Measurements from ENCODE around the gene ST6GALNAC4. TPM values are rescaled to one million over a fixed set of nuclear protein-coding genes. Genes with fewer than 3 reads are reported as not detected.
A peak's percentile ranks its signal among the peaks of the same experiment; 100 is the strongest.

ST6GALNAC4 gene
- total RNA-seq, 3 donors from 2014 or later = 22.0 to 25.7 (median 24.7) TPM

GRCh38 chr9:127903557-127904475, 13.0 kb downstream of the ST6GALNAC4 start:
- Mint-ChIP-seq H3K36me3 (ENCODE audit: insufficient read depth) (no peaks in the 10 kb centered on the region), H3K4me1 (ENCODE audit: low read depth) (peaks cover 60% of the 10 kb centered on the region)

GRCh38 chr9:127899128-127899943, 17.5 kb downstream of the ST6GALNAC4 start, which contains the start of gene ST6GALNAC6:
Gene ST6GALNAC6, minus strand, starts transcription at chr9:127899603. Its CDS starts 1,622 bp downstream, at chr9:127897981.
- ATAC-seq = peak; percentile 87 to 88
- H3K4me1 Mint-ChIP-seq (ENCODE audit: low read depth) = peaks cover 45% of the 10 kb centered on the region
- peak; percentile 60 for DNase-seq
- no peaks in the 10 kb centered on the region for H3K9me3 Mint-ChIP-seq
- no peaks in the 10 kb centered on the region for H3K27me3 Mint-ChIP-seq (ENCODE audit: low read depth)
- H3K36me3 Mint-ChIP-seq (ENCODE audit: insufficient read depth) = peaks cover 22% of the 10 kb centered on the region
- H3K4me3 Mint-ChIP-seq = peak within 1 kb of the TSS; percentile 86

More at GRCh38 chr9:127903557-127904475, 13.0 kb downstream of the ST6GALNAC4 start:
- Mint-ChIP-seq H3K4me3 (peak overlapping the region; percentile 86), H3K27me3 (ENCODE audit: low read depth) (no peaks in the 10 kb centered on the region), H3K9me3 (no peaks in the 10 kb centered on the region)
- peak; percentile 49 for DNase-seq
- ATAC-seq = peak; percentile 8 to 10

GRCh38 chr9:127898433-127899127, 18.3 kb downstream of the ST6GALNAC4 start:
- Mint-ChIP-seq H3K9me3 (peaks cover 5% of the 10 kb centered on the region), H3K27me3 (ENCODE audit: low read depth) (no peaks in the 10 kb centered on the region), H3K36me3 (ENCODE audit: insufficient read depth) (peaks cover 30% of the 10 kb centered on the region), H3K4me1 (ENCODE audit: low read depth) (peaks cover 40% of the 10 kb centered on the region), H3K4me3 (peak overlapping the region; percentile 86)
- DNase-seq = no peak
- ATAC-seq = peak; percentile 19 to 21

- no peak overlapping the region for H3K4me3 Mint-ChIP-seq
- no peak for DNase-seq
These were observed 19.6 kb downstream of the ST6GALNAC4 start for GRCh38 chr9:127897193-127897692.

GRCh38 chr9:127896395-127897192, 20.2 kb downstream of the ST6GALNAC4 start:
- peaks cover 43% of the 10 kb centered on the region for H3K36me3 Mint-ChIP-seq (ENCODE audit: insufficient read depth)
- ATAC-seq (no peak), DNase-seq (no peak)
- no peak overlapping the region for H3K4me3 Mint-ChIP-seq
- peaks cover 8% of the 10 kb centered on the region for H3K9me3 Mint-ChIP-seq
- H3K4me1 Mint-ChIP-seq (ENCODE audit: low read depth) = peaks cover 33% of the 10 kb centered on the region
- H3K27me3 Mint-ChIP-seq (ENCODE audit: low read depth) = no peaks in the 10 kb centered on the region

More at GRCh38 chr9:127897193-127897692, 19.6 kb downstream of the ST6GALNAC4 start:
- ATAC-seq = peak; percentile 18 to 22
- Mint-ChIP-seq H3K36me3 (ENCODE audit: insufficient read depth) (peaks cover 43% of the 10 kb centered on the region), H3K9me3 (peaks cover 8% of the 10 kb centered on the region), H3K27me3 (ENCODE audit: low read depth) (no peaks in the 10 kb centered on the region), H3K4me1 (ENCODE audit: low read depth) (peaks cover 39% of the 10 kb centered on the region)

GRCh38 chr9:127895811-127896210, 21.0 kb downstream of the ST6GALNAC4 start:
- Mint-ChIP-seq H3K4me1 (ENCODE audit: low read depth) (peaks cover 28% of the 10 kb centered on the region), H3K36me3 (ENCODE audit: insufficient read depth) (peaks cover 49% of the 10 kb centered on the region), H3K9me3 (peaks cover 8% of the 10 kb centered on the region), H3K4me3 (no peak overlapping the region), H3K27me3 (ENCODE audit: low read depth) (no peaks in the 10 kb centered on the region)
- DNase-seq (no peak), ATAC-seq (no peak)

GRCh38 chr9:127893392-127893791, 23.4 kb downstream of the ST6GALNAC4 start:
- H3K36me3 Mint-ChIP-seq (ENCODE audit: insufficient read depth) = peaks cover 56% of the 10 kb centered on the region

GRCh38 chr9:127892831-127893230, 24.0 kb downstream of the ST6GALNAC4 start:
- Mint-ChIP-seq H3K4me3 (no peak overlapping the region), H3K9me3 (peaks cover 8% of the 10 kb centered on the region), H3K4me1 (ENCODE audit: low read depth) (peaks cover 16% of the 10 kb centered on the region), H3K36me3 (ENCODE audit: insufficient read depth) (peaks cover 57% of the 10 kb centered on the region), H3K27me3 (ENCODE audit: low read depth) (no peaks in the 10 kb centered on the region)
- DNase-seq (no peak), ATAC-seq (no peak)

More at GRCh38 chr9:127893392-127893791, 23.4 kb downstream of the ST6GALNAC4 start:
- DNase-seq (no peak), ATAC-seq (no peak)
- Mint-ChIP-seq H3K4me3 (no peak overlapping the region), H3K4me1 (ENCODE audit: low read depth) (peaks cover 20% of the 10 kb centered on the region), H3K27me3 (ENCODE audit: low read depth) (no peaks in the 10 kb centered on the region), H3K9me3 (peaks cover 8% of the 10 kb centered on the region)

- peaks cover 8% of the 10 kb centered on the region for H3K9me3 Mint-ChIP-seq
- H3K4me3 Mint-ChIP-seq = no peak overlapping the region
- no peaks in the 10 kb centered on the region for H3K27me3 Mint-ChIP-seq (ENCODE audit: low read depth)
- ATAC-seq = no peak
- no peak for DNase-seq
- peaks cover 7% of the 10 kb centered on the region for H3K4me1 Mint-ChIP-seq (ENCODE audit: low read depth)
- peaks cover 49% of the 10 kb centered on the region for H3K36me3 Mint-ChIP-seq (ENCODE audit: insufficient read depth)
These were observed 26.8 kb downstream of the ST6GALNAC4 start for GRCh38 chr9:127890053-127890452.

- peaks cover 2% of the 10 kb centered on the region for H3K4me1 Mint-ChIP-seq (ENCODE audit: low read depth)
- DNase-seq (no peak), ATAC-seq (peak in 1 of 2 donors; percentile 49)
- no peak overlapping the region for H3K4me3 Mint-ChIP-seq
- no peaks in the 10 kb centered on the region for H3K9me3 Mint-ChIP-seq
- no peaks in the 10 kb centered on the region for H3K27me3 Mint-ChIP-seq (ENCODE audit: low read depth)
- peaks cover 28% of the 10 kb centered on the region for H3K36me3 Mint-ChIP-seq (ENCODE audit: insufficient read depth)
These were observed 29.0 kb downstream of the ST6GALNAC4 start for GRCh38 chr9:127887792-127888191.

- DNase-seq = no peak
- Mint-ChIP-seq H3K9me3 (no peaks in the 10 kb centered on the region), H3K36me3 (ENCODE audit: insufficient read depth) (peaks cover 22% of the 10 kb centered on the region), H3K4me1 (ENCODE audit: low read depth) (no peaks in the 10 kb centered on the region), H3K27me3 (ENCODE audit: low read depth) (no peaks in the 10 kb centered on the region), H3K4me3 (no peak overlapping the region)
- ATAC-seq = no peak
These were observed 30.4 kb downstream of the ST6GALNAC4 start for GRCh38 chr9:127886401-127886972.

- H3K4me3 Mint-ChIP-seq = no peak overlapping the region
- H3K4me1 Mint-ChIP-seq (ENCODE audit: low read depth) = no peaks in the 10 kb centered on the region
- H3K27me3 Mint-ChIP-seq (ENCODE audit: low read depth) = no peaks in the 10 kb centered on the region
- ATAC-seq (no peak), DNase-seq (no peak)
- peaks cover 17% of the 10 kb centered on the region for H3K36me3 Mint-ChIP-seq (ENCODE audit: insufficient read depth)
- no peaks in the 10 kb centered on the region for H3K9me3 Mint-ChIP-seq
These were observed 31.1 kb downstream of the ST6GALNAC4 start for GRCh38 chr9:127885508-127886281.

Data from activated T-cell treated with anti-CD3 and anti-CD28 coated beads, Interleukin-2, amount 50 U/mL, for 4 hours (primary cell).